Posterior vena cava (tissue), 2 donors: Measurements from ENCODE around the gene DAD1. TPM values are rescaled to one million over a fixed set of nuclear protein-coding genes. Genes with fewer than 3 reads are reported as not detected.

Experiments used
- DNase-seq: peaks from one replicate; pipeline ENCODE4 v3.0.0-alpha.2; 2020; ENCODE audit warnings: low spot score
- intact Hi-C, 2 donors: fragments of 100-400 bp; cut with DNase I; formaldehyde crosslinking; loops; one replicate each; pipeline versions ENCODE4 v1.14.1 to v1.14.2; 2022 to 2023
- total RNA-seq, 2 donors: library from RNA; stranded (reverse); fragmentation: NEBNext Ultra II Directional; extraction: Animal tissue kit (Norgen Biotek cat#: 25700); gene quantifications; one replicate each; pipeline ENCODE4 v1.2.1, GENCODE V29; 2021
- donor health status: DM: yes; HTN: yes; CAD: no.
- donor health status: DM: yes; HTN: yes; CAD: no.

The DAD1 gene
- total RNA-seq, 2 donors from 2014 or later: 160 to 182 TPM

DNA sequence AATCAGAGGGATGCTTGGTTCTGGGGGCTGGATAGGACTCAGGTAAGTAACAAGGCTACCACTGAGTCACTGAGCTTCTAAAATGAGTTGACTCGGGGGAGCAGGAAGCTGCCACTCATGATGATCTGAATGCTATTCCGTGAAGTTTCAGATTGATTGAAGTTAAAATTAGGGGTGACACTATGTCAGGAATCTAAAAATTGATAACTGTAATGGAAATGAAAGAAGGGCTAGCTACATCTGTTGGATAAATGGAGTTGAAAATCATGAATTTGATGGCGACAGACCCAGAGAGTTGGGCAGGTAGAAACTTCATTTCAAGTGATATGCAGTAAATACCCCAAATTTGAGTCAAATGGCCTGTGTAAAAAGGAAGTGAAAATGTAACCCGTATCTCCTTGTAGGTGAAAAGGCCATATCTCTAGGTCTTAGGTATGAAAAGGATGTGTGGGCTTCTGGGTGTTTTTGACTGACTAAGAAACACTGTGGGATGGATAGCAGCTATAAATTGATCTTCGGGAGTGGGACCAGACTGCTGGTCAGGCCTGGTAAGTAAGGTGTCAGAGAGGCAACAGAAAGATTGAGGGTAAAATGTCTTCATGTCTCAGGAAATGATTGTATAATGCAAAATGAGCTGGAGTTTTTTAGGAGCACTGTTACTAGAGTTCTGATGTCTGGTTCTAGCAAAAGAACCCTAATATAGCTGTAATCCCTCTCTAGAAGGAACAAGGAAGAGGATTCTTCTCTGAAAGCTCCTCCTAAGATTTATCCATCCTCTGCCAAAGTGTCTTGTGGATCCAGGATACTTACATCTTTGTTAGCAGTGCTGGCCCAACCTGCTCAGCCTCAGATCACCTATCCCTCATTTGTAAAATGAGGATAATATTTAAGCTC lies 57.3 kb downstream of the DAD1 start:
- DNase-seq: no peak
- intact Hi-C loops: no loop called here

DNA sequence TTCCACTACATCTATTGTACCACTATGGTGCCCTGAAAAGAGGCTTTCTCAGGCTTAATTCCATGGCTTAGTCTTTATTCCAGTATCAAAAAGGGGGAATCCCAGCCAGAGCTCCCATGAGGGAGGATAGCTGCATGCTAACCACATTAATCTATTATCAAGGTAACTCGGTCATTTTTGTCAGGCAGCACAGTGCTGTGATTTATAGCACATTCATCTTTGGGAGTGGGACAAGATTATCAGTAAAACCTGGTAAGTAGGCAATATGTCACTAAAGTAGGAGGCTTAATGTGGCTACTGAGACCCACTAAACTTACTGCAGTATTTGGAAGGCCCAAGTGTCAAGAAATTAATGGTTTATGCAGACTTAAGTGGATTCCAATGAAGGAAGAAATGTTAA lies 58.9 kb downstream of the DAD1 start:
- DNase-seq: no peak
- intact Hi-C loops: no loop called here

DNA sequence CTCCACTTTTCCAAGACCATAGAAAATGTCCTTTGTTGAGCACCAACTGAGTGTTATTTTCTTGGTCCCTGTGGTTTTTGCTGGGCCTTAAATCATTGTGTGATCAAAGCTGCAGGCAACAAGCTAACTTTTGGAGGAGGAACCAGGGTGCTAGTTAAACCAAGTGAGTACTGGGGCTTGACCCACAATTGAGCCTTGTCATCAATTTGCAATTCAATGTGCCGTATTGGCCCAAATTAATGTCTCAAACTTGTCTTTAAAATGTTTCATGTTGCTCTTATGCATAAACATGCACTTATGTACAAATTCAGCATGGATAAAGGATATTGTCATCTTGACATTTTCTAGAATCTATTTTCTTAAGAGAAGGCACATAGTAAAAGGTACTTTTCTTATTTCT lies 62.3 kb downstream of the DAD1 start:
- no peak for DNase-seq
- intact Hi-C loops: no loop called here

DNA sequence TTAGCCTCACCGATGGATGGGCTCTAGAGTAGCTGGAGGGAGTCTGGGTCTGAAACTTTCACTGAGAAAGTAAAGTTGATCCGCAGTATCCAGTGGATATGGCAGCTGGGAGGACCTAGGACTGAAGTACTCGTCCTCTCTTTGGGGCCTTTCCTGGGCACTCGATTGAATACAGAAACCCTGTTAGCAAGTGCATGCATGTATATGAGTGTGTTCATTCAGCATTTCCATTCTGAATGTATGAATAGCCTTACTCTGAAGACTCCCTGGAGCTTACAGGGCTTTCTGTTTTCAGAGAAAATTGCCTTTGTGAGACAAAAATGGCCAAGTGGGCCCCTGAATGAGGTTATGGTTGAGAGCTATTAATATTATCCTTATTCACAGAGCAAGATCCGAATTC lies 62.8 kb downstream of the DAD1 start:
- intact Hi-C loops: no loop called here

DNA sequence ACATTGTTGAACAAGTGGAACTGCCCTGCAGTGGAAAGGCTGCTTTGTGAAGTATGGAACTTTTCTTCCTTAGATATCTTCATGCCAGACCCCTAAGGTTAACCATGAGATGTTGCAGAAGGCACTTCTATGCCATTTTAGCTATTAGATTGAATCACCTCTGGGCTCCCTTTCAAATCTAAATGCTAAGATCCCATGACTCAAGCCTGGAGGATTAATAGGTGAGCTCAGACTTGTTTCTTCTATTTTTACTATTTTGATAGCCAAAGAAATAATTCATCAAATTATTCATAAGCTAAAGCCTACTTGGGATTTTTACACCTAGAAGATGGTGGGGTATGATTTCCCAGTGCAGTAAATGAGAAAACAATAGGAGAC lies 64.3 kb downstream of the DAD1 start:
- no peak for DNase-seq
- intact Hi-C loops: loop anchor here in 1 of 2 donors (5.0 kb wide), 2 partner anchors 1397 to 1523 kb away; no protein-coding TSS in a partner anchor

More for the DNA sequence above, 62.8 kb downstream of the DAD1 start:
- DNase-seq: no peak

DNA sequence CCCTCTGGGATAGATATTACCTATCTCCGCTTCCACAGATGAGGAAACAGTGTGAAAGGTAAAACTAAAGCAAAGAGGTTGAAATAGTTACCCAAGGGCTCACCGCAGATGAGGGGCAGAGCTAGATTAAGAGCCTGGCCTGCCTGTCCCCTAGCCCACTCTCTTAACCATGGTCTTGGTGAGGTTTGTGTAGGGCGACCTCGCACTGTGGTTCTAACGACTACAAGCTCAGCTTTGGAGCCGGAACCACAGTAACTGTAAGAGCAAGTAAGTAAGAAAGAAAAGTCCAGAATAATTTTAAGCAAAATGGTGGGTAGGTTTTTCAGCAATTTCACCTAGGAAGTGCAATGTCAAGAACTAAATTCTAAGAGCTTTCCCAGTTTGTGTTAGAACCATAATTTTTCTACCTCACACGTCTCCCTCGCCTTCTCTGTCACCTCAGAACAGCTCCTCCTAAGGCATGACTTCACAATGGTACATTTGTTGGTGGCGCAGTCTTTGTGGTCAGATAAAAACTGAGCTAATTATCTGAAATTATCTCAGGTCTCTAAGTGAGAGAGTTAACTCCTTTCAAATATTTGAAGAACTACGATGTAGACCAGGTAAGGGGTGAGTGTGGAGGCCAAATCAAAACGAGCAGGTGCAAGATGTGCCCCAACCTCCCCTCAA lies 64.8 kb downstream of the DAD1 start:
- DNase-seq: no peak
- intact Hi-C loops: loop anchor here in 1 of 2 donors (5.0 kb wide), 2 partner anchors 1397 to 1523 kb away; no protein-coding TSS in a partner anchor

DNA sequence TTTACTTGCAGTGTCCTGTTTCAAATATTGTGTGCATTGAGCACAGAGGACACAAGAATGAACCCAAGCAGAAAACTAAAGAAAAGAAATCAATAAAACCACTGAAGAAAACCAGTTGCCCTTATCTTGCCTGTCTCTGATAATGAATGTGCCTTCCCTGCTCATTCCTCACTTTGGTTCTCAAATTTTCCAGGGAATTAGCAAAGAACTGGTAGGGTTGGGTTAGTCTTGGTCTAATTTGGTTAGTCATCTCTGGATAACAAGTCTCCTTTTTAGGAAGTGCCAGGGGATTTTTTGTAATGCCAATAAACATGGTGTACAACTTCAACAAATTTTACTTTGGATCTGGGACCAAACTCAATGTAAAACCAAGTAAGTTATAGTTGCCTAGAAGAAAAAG lies 65.7 kb downstream of the DAD1 start:
- intact Hi-C loops: loop anchor here in 1 of 2 donors (5.0 kb wide), 2 partner anchors 1396 to 1524 kb away; no protein-coding TSS in a partner anchor

DNA sequence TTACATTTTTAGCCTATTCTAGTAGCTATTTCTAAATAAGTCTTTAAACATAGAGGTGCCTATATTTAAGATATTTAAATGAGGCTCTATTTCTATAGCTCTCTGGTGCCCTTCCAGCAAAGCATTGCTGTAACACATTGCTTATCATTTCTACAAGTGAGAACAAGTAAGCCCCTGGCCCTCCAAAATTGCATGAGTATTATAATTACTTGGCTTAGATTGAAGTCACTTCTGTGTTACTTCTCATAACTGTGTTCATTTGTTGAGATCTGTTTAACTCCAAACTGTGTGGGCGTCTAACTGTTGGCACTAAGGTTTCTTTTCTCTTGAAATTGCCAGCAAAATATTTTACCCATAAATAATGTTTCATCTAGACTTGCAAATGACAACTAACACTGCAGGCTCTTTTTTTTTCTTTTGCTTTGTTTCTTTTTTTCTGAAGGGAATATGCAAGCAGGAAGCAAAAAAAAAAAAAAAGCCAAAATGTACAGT lies 66.5 kb downstream of the DAD1 start:
- intact Hi-C loops: loop anchor here in 1 of 2 donors (5.0 kb wide), 2 partner anchors 1395 to 1525 kb away; no protein-coding TSS in a partner anchor
- no peak for DNase-seq

More for the DNA sequence above, 65.7 kb downstream of the DAD1 start:
- DNase-seq: no peak

DNA sequence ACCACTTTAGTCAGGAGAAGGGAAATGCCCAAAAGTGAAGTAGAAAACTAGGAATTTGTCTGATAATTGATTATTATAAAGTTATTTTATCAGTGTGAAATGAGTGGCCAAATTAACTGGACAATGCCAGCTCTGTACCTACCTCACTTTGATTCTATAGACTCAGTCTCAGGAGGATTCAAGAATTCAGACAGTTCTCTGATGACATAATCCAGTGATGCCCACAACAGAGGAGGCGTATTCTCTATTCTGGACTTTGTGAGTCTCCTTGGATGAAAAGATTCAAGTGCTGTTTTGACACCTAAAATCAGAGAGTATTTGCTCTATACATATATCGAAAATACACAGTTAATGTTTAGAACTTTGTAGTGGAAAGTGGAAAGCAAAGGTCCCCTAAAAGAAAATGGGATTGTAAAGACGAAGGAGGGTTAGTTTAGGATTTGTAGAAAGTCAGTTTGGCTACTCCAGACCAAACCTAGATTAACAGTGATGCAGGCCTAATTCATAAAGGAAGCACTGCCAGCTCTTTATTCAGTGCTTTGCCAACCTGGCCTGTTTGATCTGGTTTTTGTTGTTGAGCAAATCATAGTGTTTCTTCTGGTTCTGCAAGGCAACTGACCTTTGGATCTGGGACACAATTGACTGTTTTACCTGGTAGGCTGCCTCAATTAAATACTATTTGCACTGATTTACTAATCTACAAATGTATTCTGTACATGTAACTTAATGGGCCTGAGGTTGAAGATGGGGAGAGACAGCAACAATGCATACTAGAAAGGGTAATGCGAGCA lies 67.4 kb downstream of the DAD1 start:
- DNase-seq: no peak
- intact Hi-C loops: loop anchor here in 1 of 2 donors (5.0 kb wide), 2 partner anchors 1394 to 1526 kb away; no protein-coding TSS in a partner anchor

DNA sequence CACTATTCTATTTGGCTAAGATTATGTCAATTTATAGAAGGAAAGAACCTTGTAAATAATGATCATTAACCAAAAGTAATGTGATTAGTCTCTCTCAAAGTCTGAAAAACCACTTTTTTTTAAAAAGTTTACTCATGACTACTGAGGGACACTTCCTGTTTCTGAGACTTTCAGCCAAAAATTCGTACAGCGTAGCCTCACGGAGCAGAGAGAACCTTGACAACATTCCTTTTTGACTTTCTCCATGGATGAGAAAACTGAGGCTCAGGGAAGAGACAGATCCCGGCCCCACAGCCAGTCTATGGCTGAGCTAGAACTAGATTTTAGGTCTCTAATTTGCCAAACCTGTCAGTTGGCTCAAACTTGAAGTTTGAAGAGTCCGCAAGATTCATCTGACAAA lies 68.2 kb downstream of the DAD1 start:
- no peak for DNase-seq
- intact Hi-C loops: loop anchor here in 1 of 2 donors (5.0 kb wide), 2 partner anchors 1393 to 1527 kb away; no protein-coding TSS in a partner anchor

DNA sequence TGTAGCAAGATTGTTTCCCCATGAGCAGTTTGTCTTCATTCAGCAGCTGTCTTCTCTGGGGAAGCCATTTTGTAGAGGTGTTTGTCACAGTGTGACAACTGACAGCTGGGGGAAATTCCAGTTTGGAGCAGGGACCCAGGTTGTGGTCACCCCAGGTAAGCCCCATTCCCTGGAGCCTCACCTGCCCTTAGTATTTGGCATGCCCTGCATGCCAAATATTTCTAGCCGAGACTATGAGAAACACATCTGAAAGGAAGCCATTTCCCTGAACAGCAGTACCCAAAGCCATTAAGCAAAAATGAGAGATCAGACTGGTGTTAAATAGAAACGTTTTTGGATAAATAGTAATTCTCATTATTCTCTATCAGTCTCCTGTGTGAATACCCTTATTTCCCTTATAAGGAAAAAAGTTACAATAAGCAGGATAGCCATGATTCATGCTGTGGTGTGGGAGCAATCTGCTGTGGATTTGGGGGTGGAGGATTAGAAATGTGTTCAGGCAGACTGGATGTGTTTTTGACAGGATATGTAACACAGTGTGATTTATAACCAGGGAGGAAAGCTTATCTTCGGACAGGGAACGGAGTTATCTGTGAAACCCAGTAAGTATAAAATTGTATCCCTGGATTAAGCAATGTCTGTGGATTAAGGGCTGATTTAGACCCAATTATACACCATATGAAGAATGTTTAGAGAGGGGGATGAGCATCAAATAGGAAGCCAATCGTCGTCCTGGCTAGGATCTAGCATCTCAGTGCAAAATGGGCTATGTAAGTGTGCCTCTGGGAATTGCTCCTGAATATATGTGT lies 68.9 kb downstream of the DAD1 start:
- no peak for DNase-seq
- intact Hi-C loops: loop anchor here in 1 of 2 donors (5.0 kb wide), 2 partner anchors 1393 to 1527 kb away; no protein-coding TSS in a partner anchor

DNA sequence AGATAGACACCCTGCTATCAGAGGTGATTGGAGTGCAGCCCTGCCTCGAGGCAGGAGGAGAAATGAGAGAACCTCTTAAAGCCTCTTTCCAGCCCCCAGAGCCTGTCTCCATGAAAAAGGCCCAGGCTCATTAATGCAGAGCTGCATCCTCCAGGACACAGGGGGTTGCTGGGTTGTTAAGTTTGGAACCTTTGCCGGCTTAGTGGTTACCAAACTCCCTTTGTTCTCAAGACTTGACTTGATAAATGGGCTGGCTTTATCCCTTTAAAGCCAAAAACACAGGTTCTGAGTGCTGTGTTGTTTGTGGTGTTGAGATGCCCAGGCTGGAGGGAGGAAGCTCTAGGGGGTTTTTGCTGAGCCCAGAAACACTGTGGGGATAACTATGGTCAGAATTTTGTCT lies 71.0 kb downstream of the DAD1 start:
- intact Hi-C loops: no loop called here
- no peak for DNase-seq

DNA sequence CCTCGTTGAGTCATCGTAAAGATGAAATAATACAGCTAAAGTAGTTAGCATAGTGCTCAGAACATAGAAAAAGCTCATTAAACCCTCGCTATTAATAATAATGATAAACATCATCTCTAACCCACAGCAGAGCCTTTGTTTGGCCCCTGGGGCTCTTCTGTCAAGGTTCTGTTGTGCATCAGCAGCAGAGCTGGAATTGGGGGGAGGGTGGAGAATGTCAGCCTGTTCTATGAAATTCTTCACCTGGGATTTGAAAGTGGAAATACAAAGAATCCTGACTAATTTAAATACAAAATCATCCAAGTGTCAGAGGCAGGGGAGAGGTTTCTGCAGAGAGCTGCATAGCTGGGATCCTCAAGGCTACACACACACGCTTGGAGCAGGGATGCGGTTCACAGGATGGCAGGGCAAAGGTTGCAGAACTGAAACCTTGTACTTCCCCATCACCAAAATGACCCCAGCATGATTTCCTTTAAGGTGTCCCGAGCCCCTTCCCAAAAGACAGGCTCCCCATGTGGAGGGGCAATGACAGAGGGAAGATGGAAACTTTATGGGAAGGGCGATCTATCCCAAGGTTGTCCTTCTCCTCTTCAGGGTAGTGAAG lies 71.8 kb downstream of the DAD1 start:
- no peak for DNase-seq
- intact Hi-C loops: no loop called here

DNA sequence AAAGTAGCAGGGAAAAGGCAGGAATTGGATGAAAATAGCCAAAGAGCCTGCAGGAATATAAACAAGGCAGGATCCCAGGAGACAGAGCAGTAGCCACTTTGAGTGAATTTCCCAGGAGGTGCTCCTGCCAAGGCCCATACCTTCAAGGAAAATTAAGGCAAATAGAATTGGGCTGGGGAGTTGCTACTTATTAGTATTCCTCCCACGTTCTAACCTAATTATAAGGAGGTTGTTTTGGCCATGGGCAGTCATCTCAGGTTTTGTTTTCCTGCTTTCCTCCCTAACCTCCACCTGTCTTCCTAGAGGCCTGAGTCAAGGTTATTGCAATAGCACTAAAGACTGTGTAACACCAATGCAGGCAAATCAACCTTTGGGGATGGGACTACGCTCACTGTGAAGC lies 73.1 kb downstream of the DAD1 start:
- intact Hi-C loops: loop anchor here in 1 of 2 donors (2.0 kb wide), 1 partner anchor 25 kb away; no protein-coding TSS in a partner anchor

More for the DNA sequence above, 73.1 kb downstream of the DAD1 start:
- DNase-seq: no peak
